Endothelial cell of umbilical vein (primary cell): ENCODE measurements around the gene ANKZF1. TPM values are rescaled to one million over a fixed set of nuclear protein-coding genes. Genes with fewer than 3 reads are reported as not detected.

Experiments used
- BruUV-seq: library from RNA; stranded (reverse); fragments of 400-500 nt; replicated peaks from 2 replicates; lab custom pipeline; 2021; lab: Mats Ljungman, UMichigan
- CTCF ChIA-PET: fragments of 300-600, 350-600 bp; sonication (Branson Sonifier 250); formaldehyde crosslinking; loops from one replicate; lab custom pipeline; 2021; ENCODE audit warnings: antibody characterized with exemption, inconsistent platforms; lab: Charles Lee
- POLR2A ChIA-PET: fragments of 300-600, 350-600 bp; sonication (Branson Sonifier 250); formaldehyde crosslinking; loops from one replicate; lab custom pipeline; 2021; ENCODE audit warnings: antibody characterized with exemption, inconsistent platforms; lab: Charles Lee
- DNase-seq: peaks from one replicate; pipeline ENCODE4 v3.0.0-alpha.2; 2011; ENCODE audit warnings: low read depth, low spot score
- FAIRE-seq: peaks from 2 replicates; lab custom pipeline; 2011; peaks lifted over from hg19 to GRCh38; lab: Jason Lieb, UNC
- H2AFZ ChIP-seq: 2 replicates; pipeline ENCODE4 v1.6.0; 2012; ENCODE audit warnings: low read depth, low read length, control low read depth, inconsistent platforms
- H3K27ac ChIP-seq: 2 replicates; pipeline ENCODE4 v1.5.1; 2011; ENCODE audit warnings: low read depth, mild to moderate bottlenecking, control low read depth, low read length, moderate library complexity; ENCODE audit not compliant: insufficient read depth
- H3K27me3 ChIP-seq, 2 experiments: 2 replicates each; pipeline versions ENCODE4 v1.6.0 to v1.6.1; 2011; ENCODE audit warnings: low read length in 2 of 2, mixed read lengths in 1 of 2; ENCODE audit not compliant: control insufficient read depth in 2 of 2, insufficient read depth in 2 of 2
- H3K36me3 ChIP-seq, 2 experiments: 2 replicates in 1 of 2; 3 replicates in 1 of 2; pipeline ENCODE4 v1.5.1; 2011; ENCODE audit warnings: low read length in 2 of 2, mild to moderate bottlenecking in 1 of 2, moderate library complexity in 1 of 2; ENCODE audit not compliant: control insufficient read depth in 2 of 2, insufficient read depth in 2 of 2; ENCODE audit errors: extremely low read depth in 1 of 2
- H3K4me1 ChIP-seq: 3 replicates; pipeline ENCODE4 v1.5.1; 2011; ENCODE audit warnings: mild to moderate bottlenecking, low read length; ENCODE audit not compliant: control insufficient read depth, insufficient read depth; ENCODE audit errors: extremely low read depth
- H3K4me2 ChIP-seq: 2 replicates; pipeline ENCODE4 v1.6.1; 2011; ENCODE audit warnings: low read length, control low read depth, mixed read lengths; ENCODE audit not compliant: insufficient read depth
- H3K4me3 ChIP-seq, 3 experiments: fragments of 200-600 bp in 1 of 3; sonication (generic), shearing (Covaris generic) in 1 of 3; replicated peaks in 1 of 3; 2 replicates each; pipeline ENCODE4 v1.5.1; 2011 to 2016; ENCODE audit warnings: control low read depth in 3 of 3, low read length in 3 of 3, mild to moderate bottlenecking in 2 of 3, inconsistent platforms in 1 of 3, low read depth in 1 of 3, moderate library complexity in 1 of 3; ENCODE audit not compliant: insufficient read depth in 1 of 3
- H3K79me2 ChIP-seq: 2 replicates; pipeline ENCODE4 v1.6.0; 2012; ENCODE audit warnings: low read length, inconsistent platforms; ENCODE audit not compliant: control insufficient read depth, insufficient read depth
- H3K9ac ChIP-seq: replicated peaks from 2 replicates; pipeline ENCODE3; 2011; ENCODE audit warnings: low read length, control low read depth; ENCODE audit not compliant: insufficient read depth; ENCODE audit errors: extremely low read depth
- H3K9me1 ChIP-seq: replicated peaks from 3 replicates; pipeline ENCODE4 v1.6.0; 2011; ENCODE audit warnings: mild to moderate bottlenecking, low read length; ENCODE audit not compliant: control insufficient read depth, insufficient read depth; ENCODE audit errors: extremely low read depth
- H3K9me3 ChIP-seq: replicated peaks from 2 replicates; pipeline ENCODE4 v1.5.1; 2012; ENCODE audit warnings: low read length, inconsistent platforms; ENCODE audit not compliant: control insufficient read depth, insufficient read depth
- H4K20me1 ChIP-seq: replicated peaks from 2 replicates; pipeline ENCODE3; 2011; ENCODE audit warnings: mild to moderate bottlenecking, low read length; ENCODE audit not compliant: control insufficient read depth, insufficient read depth; ENCODE audit errors: extremely low read depth
- EZH2 ChIP-seq: IDR thresholded peaks from 2 replicates; pipeline ENCODE4 v1.6.1; 2012; ENCODE audit warnings: borderline replicate concordance, low read depth, mild to moderate bottlenecking, moderate library complexity, low read length, inconsistent platforms; ENCODE audit not compliant: severe bottlenecking
- FOS ChIP-seq: IDR thresholded peaks from 2 replicates; pipeline ENCODE4 v1.6.1; 2011; ENCODE audit warnings: mild to moderate bottlenecking, low read length, moderate library complexity, borderline replicate concordance; ENCODE audit not compliant: insufficient read depth
- GATA2 ChIP-seq: IDR thresholded peaks from 2 replicates; pipeline ENCODE4 v1.7.0; 2011; ENCODE audit warnings: low read depth, mild to moderate bottlenecking, moderate library complexity, mixed read lengths, low read length; ENCODE audit not compliant: insufficient read length, insufficient read depth
- JUN ChIP-seq: IDR thresholded peaks from 2 replicates; pipeline ENCODE4 v1.6.1; 2011; ENCODE audit warnings: borderline replicate concordance, low read depth; ENCODE audit not compliant: insufficient read length, insufficient read depth
- MAX ChIP-seq: IDR thresholded peaks from 2 replicates; pipeline ENCODE4 v1.6.1; 2011; ENCODE audit not compliant: insufficient read depth, insufficient read length
- MYC ChIP-seq: IDR thresholded peaks from one replicate; pipeline ENCODE4 v1.6.1; 2011; ENCODE audit warnings: mild to moderate bottlenecking, low read depth, low read length
- POLR2A ChIP-seq: IDR thresholded peaks from 2 replicates; pipeline ENCODE4 v1.6.1; 2012; ENCODE audit warnings: low read depth, mild to moderate bottlenecking, control low read depth, low read length
- POLR2AphosphoS5 ChIP-seq: IDR thresholded peaks from 2 replicates; pipeline ENCODE4 v1.6.1; 2012; ENCODE audit warnings: low read depth, mild to moderate bottlenecking, control low read depth, low read length, moderate library complexity; ENCODE audit not compliant: insufficient read depth
- dilution Hi-C: fragments of 300-500 bp; cut with MboI; formaldehyde crosslinking; loops from one replicate; pipeline ENCODE4 v1.15.0; 2019; ENCODE audit warnings: low sequenced_read_pairs; ENCODE audit not compliant: extremely low pct_ligation_motif_present
- intact Hi-C: fragments of 100-400 bp; cut with micrococcal nuclease; formaldehyde crosslinking; loops from one replicate; pipeline ENCODE4 v1.10.0; 2022
- polyA plus RNA-seq, 4 experiments: library from polyadenylated mRNA; depleted of rRNA in 3 of 4; stranded (reverse) in 3 of 4; unstranded in 1 of 4; fragments of >200 nt; gene quantifications; 2 replicates each; pipeline versions ENCODE4 v1.2.1 to v1.2.3, GENCODE V29; 2011 to 2012; ENCODE audit warnings: missing spikeins in 1 of 4
- total RNA-seq: library from RNA; stranded (reverse); gene quantifications from 2 replicates; pipeline ENCODE4 v1.2.3, GENCODE V29; 2021
- TF ChIP-seq, protein P1 (sequence below), 2 donors: IDR thresholded peaks; 1 replicate in 1 of 2; 2 replicates in 1 of 2; pipeline ENCODE4 v1.5.1; 2011; ENCODE audit warnings: low read length in 2 of 2, mild to moderate bottlenecking in 2 of 2, moderate library complexity in 2 of 2, control low read depth in 1 of 2, inconsistent platforms in 1 of 2, low read depth in 1 of 2; ENCODE audit not compliant: insufficient read depth in 1 of 2; ENCODE audit errors: extremely low read depth in 1 of 2

The ANKZF1 gene
- total and polyA plus RNA-seq, 2 donors (not counting 3 experiments of a cell fraction or from before 2014, with no cell fraction given) = 26.5 to 36.2 TPM

GRCh38 chr2:219273937-219274336, 44.3 kb downstream of the ANKZF1 start:
- TF ChIP-seq EZH2 = no peak
- TF ChIP-seq, protein P1, sequence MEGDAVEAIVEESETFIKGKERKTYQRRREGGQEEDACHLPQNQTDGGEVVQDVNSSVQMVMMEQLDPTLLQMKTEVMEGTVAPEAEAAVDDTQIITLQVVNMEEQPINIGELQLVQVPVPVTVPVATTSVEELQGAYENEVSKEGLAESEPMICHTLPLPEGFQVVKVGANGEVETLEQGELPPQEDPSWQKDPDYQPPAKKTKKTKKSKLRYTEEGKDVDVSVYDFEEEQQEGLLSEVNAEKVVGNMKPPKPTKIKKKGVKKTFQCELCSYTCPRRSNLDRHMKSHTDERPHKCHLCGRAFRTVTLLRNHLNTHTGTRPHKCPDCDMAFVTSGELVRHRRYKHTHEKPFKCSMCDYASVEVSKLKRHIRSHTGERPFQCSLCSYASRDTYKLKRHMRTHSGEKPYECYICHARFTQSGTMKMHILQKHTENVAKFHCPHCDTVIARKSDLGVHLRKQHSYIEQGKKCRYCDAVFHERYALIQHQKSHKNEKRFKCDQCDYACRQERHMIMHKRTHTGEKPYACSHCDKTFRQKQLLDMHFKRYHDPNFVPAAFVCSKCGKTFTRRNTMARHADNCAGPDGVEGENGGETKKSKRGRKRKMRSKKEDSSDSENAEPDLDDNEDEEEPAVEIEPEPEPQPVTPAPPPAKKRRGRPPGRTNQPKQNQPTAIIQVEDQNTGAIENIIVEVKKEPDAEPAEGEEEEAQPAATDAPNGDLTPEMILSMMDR (IDR thresholded peaks at IDR 0.05; ENCODE audit: extremely low read depth in 1 of 2, insufficient read depth in 1 of 2, low read depth in 1 of 2, low read length in 2 of 2) = no peak
- no peak for TF ChIP-seq MAX
- no peak for TF ChIP-seq POLR2A
- no peak for TF ChIP-seq MYC
- no peak for TF ChIP-seq POLR2AphosphoS5
- TF ChIP-seq FOS = no peak
- no peak for TF ChIP-seq JUN
- no peak for TF ChIP-seq GATA2
- BruUV-seq = no TSS peak
- Histone ChIP-seq H3K36me3 (no peaks in the 10 kb centered on the region), H3K4me1 (peaks cover 11% of the 10 kb centered on the region), H2AFZ (no peak overlapping the region), H3K4me2 (no peak overlapping the region), H3K4me3 (no peak overlapping the region), H3K9ac (no peak overlapping the region), H4K20me1 (no peaks in the 10 kb centered on the region), H3K9me3 (no peaks in the 10 kb centered on the region), H3K27me3 (peaks cover 4 to 10% of the 10 kb centered on the region in 2 experiments), H3K9me1 (no peaks in the 10 kb centered on the region), H3K79me2 (no peaks in the 10 kb centered on the region), H3K27ac (no peak overlapping the region)
- FAIRE-seq (no peak), DNase-seq (no peak)
- dilution Hi-C loops (no loop called here), intact Hi-C loops (no loop called here)
- ChIA-PET POLR2A (no interaction called here), CTCF (interaction anchor here (0.7 to 1.3 kb wide), 6 partner anchors 11 to 119 kb away, joined by 3 to 13 read pairs (median 3); partner anchors contain the start of genes TUBA4A and TUBA4B)
